Sigmoid colon (tissue), 7 donors: ENCODE results near the gene EIF3F. TPM values are rescaled to one million over a fixed set of nuclear protein-coding genes. Genes with fewer than 3 reads are reported as not detected.

Experiments used
- DNase-seq: peaks from one replicate; pipeline ENCODE4 v3.0.0-alpha.2; 2019
- H3K27ac ChIP-seq, 4 donors: fragments of 200-600 bp; sonication (generic); one replicate each; pipeline ENCODE4 v1.5.1; 2016 to 2019; ENCODE audit warnings: mild to moderate bottlenecking in 1 of 4
- H3K27me3 ChIP-seq, 3 donors: fragments of 200-600 bp; sonication (generic); one replicate each; pipeline ENCODE4 v1.5.1; 2019; ENCODE audit warnings: mild to moderate bottlenecking in 1 of 3
- H3K36me3 ChIP-seq, 4 donors: fragments of 200-600 bp; sonication (generic); one replicate each; pipeline ENCODE4 v1.5.1; 2016 to 2019
- H3K4me1 ChIP-seq, 4 donors: fragments of 200-600 bp; sonication (generic); one replicate each; pipeline ENCODE4 v1.5.1; 2017 to 2019
- H3K4me3 ChIP-seq, 4 donors: fragments of 200-600 bp; sonication (generic); one replicate each; pipeline ENCODE4 v1.5.1; 2017 to 2019; ENCODE audit warnings: mild to moderate bottlenecking in 2 of 4, moderate library complexity in 1 of 4
- H3K9me3 ChIP-seq, 4 donors: fragments of 200-600 bp in 3 of 4; sonication (generic) in 3 of 4; one replicate each; pipeline versions ENCODE4 v1.5.1 to v1.6.1; 2013 to 2019
- CTCF ChIP-seq, 4 experiments: fragments of 450-650 bp in 3 of 4; fragments of 200-600 bp in 1 of 4; IDR thresholded peaks; one replicate each; pipeline ENCODE4 v1.5.1; 2016 to 2019; ENCODE audit warnings: antibody characterized with exemption in 4 of 4, mild to moderate bottlenecking in 3 of 4, moderate library complexity in 2 of 4
- EP300 ChIP-seq, 4 donors: sonication (generic); formaldehyde crosslinking; IDR thresholded peaks; one replicate each; pipeline ENCODE4 v1.6.1; 2017; ENCODE audit warnings: antibody characterized with exemption in 4 of 4
- POLR2A ChIP-seq, 2 donors: fragments of 450-650 bp; IDR thresholded peaks; one replicate each; pipeline ENCODE4 v1.6.1; 2016; ENCODE audit warnings: antibody characterized with exemption in 2 of 2, mild to moderate bottlenecking in 2 of 2, moderate library complexity in 2 of 2
- POLR2AphosphoS5 ChIP-seq, 4 donors: sonication (generic); formaldehyde crosslinking; IDR thresholded peaks; one replicate each; pipeline ENCODE4 v1.6.1; 2017; ENCODE audit warnings: antibody characterized with exemption in 4 of 4
- WGBS, 2 donors: extraction: QIAGEN DNeasy Blood & Tissue Kit; methylation state at CpG; one replicate each; pipeline ENCODE4 v1.1.7; 2013; 5-methylcytosine and 5-hydroxymethylcytosine counted together
- intact Hi-C: fragments of 100-400 bp; cut with DNase I; formaldehyde crosslinking; loops from one replicate; pipeline ENCODE4 v1.15.1; 2023
- polyA plus RNA-seq, 3 donors: library from polyadenylated mRNA; stranded (reverse); fragments of 200-250 nt; gene quantifications; one replicate each; pipeline ENCODE4 v1.2.3, GENCODE V29; 2013
- total RNA-seq, 4 donors: library from RNA; depleted of rRNA; stranded (reverse); fragments of >200 nt; gene quantifications; one replicate each; pipeline ENCODE4 v1.1.0, GENCODE V29; 2016
- donor health status: healthy with polysubstance abuse.
- donor health status: Bipolar disorder and iron deficiency.
- donor health status: healthy.

EIF3F gene
- total and polyA plus RNA-seq, 7 donors, result 192 to 540 (median 233) TPM

GRCh38 chr11:8034106-8034585 is 47.0 kb downstream of the EIF3F start:
- TF ChIP-seq POLR2A (IDR thresholded peaks at IDR 0.05) (no peak), POLR2AphosphoS5 (IDR thresholded peaks at IDR 0.05) (no peak), EP300 (IDR thresholded peaks at IDR 0.05) (no peak), CTCF (IDR thresholded peaks at IDR 0.05) (no peak)
- WGBS, 2 donors, result 82 to 92% methylated on average over 3 of the region's 3 CpGs
- intact Hi-C loops, result no loop called here
- H3K27ac ChIP-seq, result no peak overlapping the region
- no peak for DNase-seq
- H3K27me3 ChIP-seq, result no peaks in the 10 kb centered on the region
- no peaks in the 10 kb centered on the region for H3K36me3 ChIP-seq
- H3K9me3 ChIP-seq, result no peaks in the 10 kb centered on the region
- H3K4me3 ChIP-seq, result no peak overlapping the region
- H3K4me1 ChIP-seq, result peaks cover 0 to 11% (median 10%) of the 10 kb centered on the region in 4 donors

GRCh38 chr11:8034604-8035190 is 47.6 kb downstream of the EIF3F start:
- TF ChIP-seq POLR2AphosphoS5 (IDR thresholded peaks at IDR 0.05), result no peak
- no peak for TF ChIP-seq EP300 (IDR thresholded peaks at IDR 0.05)
- no peak for TF ChIP-seq CTCF (IDR thresholded peaks at IDR 0.05)
- TF ChIP-seq POLR2A (IDR thresholded peaks at IDR 0.05), result no peak
- Histone ChIP-seq H3K4me3 (no peak overlapping the region), H3K27me3 (no peaks in the 10 kb centered on the region), H3K27ac (no peak overlapping the region), H3K36me3 (no peaks in the 10 kb centered on the region), H3K4me1 (peaks cover 0 to 11% (median 10%) of the 10 kb centered on the region in 4 donors), H3K9me3 (no peaks in the 10 kb centered on the region)
- DNase-seq, result no peak
- intact Hi-C loops, result no loop called here
- WGBS, 2 donors, result 71 to 86% methylated on average over 5 of the region's 5 CpGs

GRCh38 chr11:8035200-8035855 is 48.2 kb downstream of the EIF3F start:
- Histone ChIP-seq H3K27ac (no peak overlapping the region), H3K4me1 (peaks cover 0 to 11% (median 10%) of the 10 kb centered on the region in 4 donors), H3K36me3 (no peaks in the 10 kb centered on the region), H3K4me3 (no peak overlapping the region), H3K27me3 (no peaks in the 10 kb centered on the region), H3K9me3 (no peaks in the 10 kb centered on the region)
- no peak for TF ChIP-seq EP300 (IDR thresholded peaks at IDR 0.05)
- TF ChIP-seq POLR2A (IDR thresholded peaks at IDR 0.05), result no peak
- no peak for TF ChIP-seq CTCF (IDR thresholded peaks at IDR 0.05)
- no peak for TF ChIP-seq POLR2AphosphoS5 (IDR thresholded peaks at IDR 0.05)
- intact Hi-C loops, result no loop called here
- WGBS, 2 donors, result 83 to 87% methylated on average over 11 of the region's 11 CpGs
- no peak for DNase-seq

- no peak overlapping the region for H3K27ac ChIP-seq
- WGBS, 2 donors, result 76 to 82% methylated on average over 5 of the region's 5 CpGs
- DNase-seq, result no peak
- TF ChIP-seq EP300 (IDR thresholded peaks at IDR 0.05) (no peak), POLR2A (IDR thresholded peaks at IDR 0.05) (no peak), POLR2AphosphoS5 (IDR thresholded peaks at IDR 0.05) (no peak), CTCF (IDR thresholded peaks at IDR 0.05) (no peak)
- H3K4me3 ChIP-seq, result no peak overlapping the region
- intact Hi-C loops, result no loop called here
- H3K27me3 ChIP-seq, result no peaks in the 10 kb centered on the region
- H3K9me3 ChIP-seq, result no peaks in the 10 kb centered on the region
- peaks cover 0 to 11% (median 10%) of the 10 kb centered on the region in 4 donors for H3K4me1 ChIP-seq
- no peaks in the 10 kb centered on the region for H3K36me3 ChIP-seq
Observed at GRCh38 chr11:8036002-8036802, 49.1 kb downstream of the EIF3F start.
